Ishikawa (cell line): ENCODE measurements around the gene DENND1A.

Experiments used
- CEBPB ChIP-seq: IDR thresholded peaks from 2 replicates; pipeline ENCODE4 v1.6.1; 2012
- CREB1 ChIP-seq: IDR thresholded peaks from 2 replicates; pipeline ENCODE4 v1.6.1; 2012; ENCODE audit warnings: low read depth
- EGR1 ChIP-seq: IDR thresholded peaks from 2 replicates; pipeline ENCODE4 v1.6.1; 2012
- EP300 ChIP-seq: IDR thresholded peaks from 2 replicates; pipeline ENCODE4 v1.6.1; 2012; ENCODE audit warnings: borderline replicate concordance
- FOXM1 ChIP-seq: IDR thresholded peaks from 2 replicates; pipeline ENCODE4 v1.6.1; 2012; ENCODE audit warnings: low read depth, borderline replicate concordance
- NFIC ChIP-seq: IDR thresholded peaks from 2 replicates; pipeline ENCODE4 v1.6.1; 2012
- RAD21 ChIP-seq: IDR thresholded peaks from 2 replicates; pipeline ENCODE4 v1.6.1; 2012; ENCODE audit warnings: low read depth
- TAF1 ChIP-seq: IDR thresholded peaks from 2 replicates; pipeline ENCODE4 v1.6.1; 2012; ENCODE audit warnings: low read depth, mild to moderate bottlenecking
- TCF12 ChIP-seq: IDR thresholded peaks from 2 replicates; pipeline ENCODE4 v1.6.1; 2012; ENCODE audit warnings: low read depth
- TEAD4 ChIP-seq: IDR thresholded peaks from 2 replicates; pipeline ENCODE4 v1.6.1; 2012
- YY1 ChIP-seq: IDR thresholded peaks from 2 replicates; pipeline ENCODE4 v1.6.1; 2012; ENCODE audit warnings: low read depth
- ZBTB7A ChIP-seq: IDR thresholded peaks from 2 replicates; pipeline ENCODE4 v1.6.1; 2012; ENCODE audit warnings: low read depth
- TF ChIP-seq, protein P1 (sequence below): IDR thresholded peaks from 2 replicates; pipeline ENCODE4 v1.6.1; 2012
- TF ChIP-seq, protein P2 (sequence below): IDR thresholded peaks from 2 replicates; pipeline ENCODE4 v1.6.1; 2012
- TF ChIP-seq, protein P3 (sequence below): IDR thresholded peaks from 2 replicates; pipeline ENCODE4 v1.6.1; 2012; ENCODE audit warnings: low read depth, mild to moderate bottlenecking

The DENND1A gene

DNA sequence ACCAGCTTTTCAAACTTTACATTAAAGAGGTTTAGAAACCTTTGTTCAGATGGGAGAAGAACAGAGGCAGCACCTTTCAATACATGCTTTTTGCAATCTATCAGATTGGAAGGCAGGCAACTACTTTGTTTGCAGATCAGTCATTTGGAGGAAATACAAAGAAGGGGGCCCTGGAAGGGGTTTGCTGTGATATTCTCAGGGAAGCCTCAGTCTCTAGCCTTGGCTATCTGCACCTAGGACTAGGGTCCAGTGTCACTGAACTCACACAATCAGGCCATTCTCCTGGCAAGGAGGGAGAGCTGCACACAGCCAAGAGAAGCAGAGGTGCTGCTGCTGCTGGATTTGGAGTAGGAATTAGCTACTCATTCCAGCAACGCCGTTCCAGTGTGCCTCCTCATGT lies 494.5 kb downstream of the DENND1A start:
- no peak for TF ChIP-seq ZBTB7A
- TF ChIP-seq EP300 = no peak
- TF ChIP-seq TAF1 = no peak
- TF ChIP-seq, protein P1, sequence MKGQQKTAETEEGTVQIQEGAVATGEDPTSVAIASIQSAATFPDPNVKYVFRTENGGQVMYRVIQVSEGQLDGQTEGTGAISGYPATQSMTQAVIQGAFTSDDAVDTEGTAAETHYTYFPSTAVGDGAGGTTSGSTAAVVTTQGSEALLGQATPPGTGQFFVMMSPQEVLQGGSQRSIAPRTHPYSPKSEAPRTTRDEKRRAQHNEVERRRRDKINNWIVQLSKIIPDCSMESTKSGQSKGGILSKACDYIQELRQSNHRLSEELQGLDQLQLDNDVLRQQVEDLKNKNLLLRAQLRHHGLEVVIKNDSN = no peak
- TF ChIP-seq, protein P2, sequence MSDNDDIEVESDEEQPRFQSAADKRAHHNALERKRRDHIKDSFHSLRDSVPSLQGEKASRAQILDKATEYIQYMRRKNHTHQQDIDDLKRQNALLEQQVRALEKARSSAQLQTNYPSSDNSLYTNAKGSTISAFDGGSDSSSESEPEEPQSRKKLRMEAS = no peak
- TF ChIP-seq RAD21 = no peak
- TF ChIP-seq CEBPB = no peak
- TF ChIP-seq FOXM1 = no peak
- no peak for TF ChIP-seq YY1
- no peak for TF ChIP-seq CREB1
- no peak for TF ChIP-seq EGR1
- no peak for TF ChIP-seq TCF12
- no peak for TF ChIP-seq NFIC
- TF ChIP-seq TEAD4 = no peak
- TF ChIP-seq, protein P3, sequence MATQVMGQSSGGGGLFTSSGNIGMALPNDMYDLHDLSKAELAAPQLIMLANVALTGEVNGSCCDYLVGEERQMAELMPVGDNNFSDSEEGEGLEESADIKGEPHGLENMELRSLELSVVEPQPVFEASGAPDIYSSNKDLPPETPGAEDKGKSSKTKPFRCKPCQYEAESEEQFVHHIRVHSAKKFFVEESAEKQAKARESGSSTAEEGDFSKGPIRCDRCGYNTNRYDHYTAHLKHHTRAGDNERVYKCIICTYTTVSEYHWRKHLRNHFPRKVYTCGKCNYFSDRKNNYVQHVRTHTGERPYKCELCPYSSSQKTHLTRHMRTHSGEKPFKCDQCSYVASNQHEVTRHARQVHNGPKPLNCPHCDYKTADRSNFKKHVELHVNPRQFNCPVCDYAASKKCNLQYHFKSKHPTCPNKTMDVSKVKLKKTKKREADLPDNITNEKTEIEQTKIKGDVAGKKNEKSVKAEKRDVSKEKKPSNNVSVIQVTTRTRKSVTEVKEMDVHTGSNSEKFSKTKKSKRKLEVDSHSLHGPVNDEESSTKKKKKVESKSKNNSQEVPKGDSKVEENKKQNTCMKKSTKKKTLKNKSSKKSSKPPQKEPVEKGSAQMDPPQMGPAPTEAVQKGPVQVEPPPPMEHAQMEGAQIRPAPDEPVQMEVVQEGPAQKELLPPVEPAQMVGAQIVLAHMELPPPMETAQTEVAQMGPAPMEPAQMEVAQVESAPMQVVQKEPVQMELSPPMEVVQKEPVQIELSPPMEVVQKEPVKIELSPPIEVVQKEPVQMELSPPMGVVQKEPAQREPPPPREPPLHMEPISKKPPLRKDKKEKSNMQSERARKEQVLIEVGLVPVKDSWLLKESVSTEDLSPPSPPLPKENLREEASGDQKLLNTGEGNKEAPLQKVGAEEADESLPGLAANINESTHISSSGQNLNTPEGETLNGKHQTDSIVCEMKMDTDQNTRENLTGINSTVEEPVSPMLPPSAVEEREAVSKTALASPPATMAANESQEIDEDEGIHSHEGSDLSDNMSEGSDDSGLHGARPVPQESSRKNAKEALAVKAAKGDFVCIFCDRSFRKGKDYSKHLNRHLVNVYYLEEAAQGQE = no peak

DNA sequence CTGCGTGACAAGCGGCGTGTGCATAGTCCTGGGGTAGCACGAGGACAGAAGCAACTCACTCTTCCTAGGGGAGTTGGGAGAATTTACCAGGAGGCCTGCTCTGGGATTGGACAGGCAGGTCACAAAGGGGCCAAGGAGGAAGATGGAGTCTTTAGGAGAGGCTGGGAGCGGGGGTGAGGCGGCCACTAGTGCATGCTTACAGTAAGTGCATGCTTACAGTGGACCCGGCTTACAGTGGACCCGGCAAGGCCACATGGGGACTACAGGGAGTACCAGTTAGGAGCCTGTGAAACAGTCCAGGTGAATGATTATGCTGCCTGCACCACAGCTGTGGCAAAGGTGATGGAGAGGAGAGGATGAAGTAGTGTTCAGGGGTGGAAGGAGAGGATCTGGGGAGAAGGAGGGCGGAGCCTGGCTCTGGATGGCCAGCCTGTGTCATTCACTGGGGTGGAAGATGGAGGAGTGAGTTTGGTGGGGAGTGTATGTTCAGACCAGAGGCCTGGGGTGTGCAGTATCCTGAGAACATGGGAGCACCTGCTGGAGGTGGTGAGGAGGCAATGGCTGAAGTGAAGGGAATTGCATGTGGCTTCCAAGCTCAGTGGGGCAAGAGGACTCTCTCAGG lies 495.2 kb downstream of the DENND1A start:
- TF ChIP-seq, protein P2 = no peak
- TF ChIP-seq, protein P3 = no peak
- TF ChIP-seq TEAD4 (no peak), NFIC (no peak), RAD21 (no peak), CREB1 (no peak)

DNA sequence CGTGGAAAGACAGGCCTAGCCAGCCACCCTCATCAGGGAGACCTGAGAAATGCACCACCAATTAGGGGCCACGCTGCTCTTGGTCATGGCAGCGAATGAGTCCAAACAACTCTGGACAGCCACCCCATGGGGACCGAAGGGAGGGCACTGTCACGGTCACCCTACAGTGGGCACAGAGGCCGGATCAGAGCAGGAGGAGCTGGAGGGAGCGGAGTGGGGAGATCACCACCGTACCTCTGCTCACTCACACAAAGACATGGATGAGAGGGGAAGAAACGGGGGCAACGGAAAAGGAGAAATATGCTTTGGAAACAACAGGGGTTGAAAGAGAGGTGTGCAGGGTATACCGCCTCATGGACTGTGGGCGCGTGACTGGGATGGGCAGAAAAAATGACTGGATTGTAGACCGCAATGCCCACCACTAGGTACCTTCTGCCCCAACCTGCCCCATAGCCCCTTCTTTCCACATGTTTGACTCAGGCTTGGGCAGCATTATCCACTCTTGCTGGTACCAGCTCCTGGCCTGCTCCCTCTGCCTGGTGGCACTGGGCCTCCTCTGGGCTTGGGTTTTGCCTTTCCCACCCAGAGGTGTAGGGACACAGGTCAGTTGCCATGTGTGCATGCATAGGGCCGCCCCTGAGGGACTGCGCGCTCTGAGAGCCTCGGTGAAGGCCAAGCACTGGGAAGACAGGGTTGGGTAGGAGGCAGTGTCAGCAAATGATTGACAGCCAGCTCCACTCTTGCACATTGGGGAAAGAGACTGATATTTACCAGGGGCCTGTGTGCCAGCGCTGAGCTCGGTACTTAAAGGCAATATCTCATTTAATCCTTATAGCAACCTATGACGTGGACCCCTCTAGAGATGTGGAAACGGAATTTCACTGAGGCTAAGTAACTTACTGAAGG lies 497.3 kb downstream of the DENND1A start:
- no peak for TF ChIP-seq TAF1
- no peak for TF ChIP-seq EP300
- TF ChIP-seq CREB1 = no peak
- no peak for TF ChIP-seq YY1

DNA sequence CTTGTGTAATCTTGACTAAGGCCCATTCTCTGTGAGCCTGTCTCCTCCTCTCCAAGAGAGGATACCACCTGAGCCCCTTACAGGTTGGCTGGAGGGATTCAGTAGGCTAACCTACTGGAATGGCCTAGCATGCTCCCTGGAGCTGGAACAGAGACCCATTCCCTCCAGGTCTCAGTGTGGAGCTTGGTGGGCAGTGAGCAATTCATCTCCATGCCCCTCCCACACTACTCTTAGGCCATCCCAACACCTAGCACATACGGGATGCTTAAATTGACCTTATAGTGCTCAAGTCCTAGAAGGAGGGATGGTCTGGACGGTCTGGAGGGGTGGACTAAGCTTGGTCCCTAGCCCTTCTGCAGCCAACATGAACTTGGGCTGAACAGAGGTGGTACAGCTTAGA lies 498.3 kb downstream of the DENND1A start:
- TF ChIP-seq, protein P2 = no peak
- TF ChIP-seq TCF12 (no peak), FOXM1 (no peak), YY1 (no peak), TEAD4 (no peak), EP300 (no peak), CEBPB (no peak), ZBTB7A (no peak), TAF1 (no peak), NFIC (no peak), CREB1 (no peak)
- TF ChIP-seq, protein P3 = no peak
